Suprapubic skin (tissue), 4 donors: ENCODE data around the gene CCR4. TPM values are rescaled to one million over a fixed set of nuclear protein-coding genes. Genes with fewer than 3 reads are reported as not detected.

Source experiments
- DNase-seq, 2 donors: peaks; one replicate each; pipeline ENCODE4 v3.0.0-alpha.2; 2019; ENCODE audit warnings: low spot score in 2 of 2
- H3K27ac ChIP-seq: fragments of 200-600 bp; sonication (generic); one replicate; pipeline ENCODE4 v1.5.1; 2019
- H3K27me3 ChIP-seq: fragments of 200-600 bp; sonication (generic); one replicate; pipeline ENCODE4 v1.5.1; 2019
- H3K36me3 ChIP-seq: fragments of 200-600 bp; sonication (generic); one replicate; pipeline ENCODE4 v1.5.1; 2019
- H3K4me1 ChIP-seq: fragments of 200-600 bp; sonication (generic); one replicate; pipeline ENCODE4 v1.5.1; 2019
- H3K4me3 ChIP-seq: fragments of 200-600 bp; sonication (generic); one replicate; pipeline ENCODE4 v1.5.1; 2019; ENCODE audit warnings: mild to moderate bottlenecking
- H3K9me3 ChIP-seq: fragments of 200-600 bp; sonication (generic); one replicate; pipeline ENCODE4 v1.5.1; 2019
- EP300 ChIP-seq: sonication (generic); formaldehyde crosslinking; IDR thresholded peaks from one replicate; pipeline ENCODE4 v1.6.1; 2017; ENCODE audit warnings: antibody characterized with exemption
- POLR2A ChIP-seq, 2 donors: fragments of 450-650 bp; IDR thresholded peaks; one replicate each; pipeline ENCODE4 v1.6.1; 2017; ENCODE audit warnings: antibody characterized with exemption in 2 of 2, mild to moderate bottlenecking in 2 of 2, moderate library complexity in 2 of 2
- POLR2AphosphoS5 ChIP-seq, 3 donors: sonication (generic); formaldehyde crosslinking; IDR thresholded peaks; one replicate each; pipeline ENCODE4 v1.6.1; 2017; ENCODE audit warnings: antibody characterized with exemption in 3 of 3
- WGBS: methylation state at CpG from one replicate; pipeline ENCODE4 v1.1.5; 2018; 5-methylcytosine and 5-hydroxymethylcytosine counted together
- total RNA-seq, 4 donors: library from RNA; depleted of rRNA; stranded (reverse); fragments of >200 nt; gene quantifications; one replicate each; pipeline ENCODE4 v1.1.0, GENCODE V29; 2016
- TF ChIP-seq, protein P1 (sequence below), 2 donors: fragments of 200-600 bp in 1 of 2; fragments of 450-650 bp in 1 of 2; sonication (generic) in 1 of 2; IDR thresholded peaks; one replicate each; pipeline ENCODE4 v1.5.1; 2016 to 2019; ENCODE audit warnings: antibody characterized with exemption in 2 of 2, mild to moderate bottlenecking in 1 of 2, moderate library complexity in 1 of 2

The CCR4 gene
- total RNA-seq, 4 donors from 2014 or later: 0.29 to 0.42 (median 0.34) TPM; not detected in 1

DNA sequence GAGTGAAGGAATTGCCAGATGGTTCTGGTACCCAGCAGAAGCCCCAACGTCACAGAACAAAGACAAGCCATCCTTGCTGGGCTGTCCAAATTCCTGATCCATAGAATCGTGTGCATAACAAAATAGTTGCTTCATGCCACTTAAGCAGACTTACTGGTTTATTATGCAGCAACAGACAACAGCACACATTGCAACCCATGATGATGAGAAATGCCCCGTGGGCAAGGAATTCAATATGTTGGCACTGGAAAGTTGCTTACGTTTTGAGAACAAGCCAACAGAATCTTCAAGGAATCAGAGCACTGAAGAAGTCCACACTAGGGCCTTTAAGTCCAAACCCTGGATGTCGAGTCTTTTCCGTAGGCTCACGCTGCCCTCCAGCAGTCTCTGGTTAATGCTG lies 40.3 kb downstream of the CCR4 start:
- Histone ChIP-seq H3K9me3 (no peaks in the 10 kb centered on the region), H3K27me3 (no peaks in the 10 kb centered on the region), H3K27ac (no peak overlapping the region), H3K4me1 (no peaks in the 10 kb centered on the region), H3K4me3 (no peak overlapping the region), H3K36me3 (peaks cover 5% of the 10 kb centered on the region)
- DNase-seq: no peak
- TF ChIP-seq, protein P1, sequence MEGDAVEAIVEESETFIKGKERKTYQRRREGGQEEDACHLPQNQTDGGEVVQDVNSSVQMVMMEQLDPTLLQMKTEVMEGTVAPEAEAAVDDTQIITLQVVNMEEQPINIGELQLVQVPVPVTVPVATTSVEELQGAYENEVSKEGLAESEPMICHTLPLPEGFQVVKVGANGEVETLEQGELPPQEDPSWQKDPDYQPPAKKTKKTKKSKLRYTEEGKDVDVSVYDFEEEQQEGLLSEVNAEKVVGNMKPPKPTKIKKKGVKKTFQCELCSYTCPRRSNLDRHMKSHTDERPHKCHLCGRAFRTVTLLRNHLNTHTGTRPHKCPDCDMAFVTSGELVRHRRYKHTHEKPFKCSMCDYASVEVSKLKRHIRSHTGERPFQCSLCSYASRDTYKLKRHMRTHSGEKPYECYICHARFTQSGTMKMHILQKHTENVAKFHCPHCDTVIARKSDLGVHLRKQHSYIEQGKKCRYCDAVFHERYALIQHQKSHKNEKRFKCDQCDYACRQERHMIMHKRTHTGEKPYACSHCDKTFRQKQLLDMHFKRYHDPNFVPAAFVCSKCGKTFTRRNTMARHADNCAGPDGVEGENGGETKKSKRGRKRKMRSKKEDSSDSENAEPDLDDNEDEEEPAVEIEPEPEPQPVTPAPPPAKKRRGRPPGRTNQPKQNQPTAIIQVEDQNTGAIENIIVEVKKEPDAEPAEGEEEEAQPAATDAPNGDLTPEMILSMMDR (IDR thresholded peaks at IDR 0.05): no peak
- no peak for TF ChIP-seq EP300
- no peak for TF ChIP-seq POLR2A (IDR thresholded peaks at IDR 0.05)
- no peak for TF ChIP-seq POLR2AphosphoS5 (IDR thresholded peaks at IDR 0.05)
- WGBS: 60% methylated on average over 7 of the region's 7 CpGs

DNA sequence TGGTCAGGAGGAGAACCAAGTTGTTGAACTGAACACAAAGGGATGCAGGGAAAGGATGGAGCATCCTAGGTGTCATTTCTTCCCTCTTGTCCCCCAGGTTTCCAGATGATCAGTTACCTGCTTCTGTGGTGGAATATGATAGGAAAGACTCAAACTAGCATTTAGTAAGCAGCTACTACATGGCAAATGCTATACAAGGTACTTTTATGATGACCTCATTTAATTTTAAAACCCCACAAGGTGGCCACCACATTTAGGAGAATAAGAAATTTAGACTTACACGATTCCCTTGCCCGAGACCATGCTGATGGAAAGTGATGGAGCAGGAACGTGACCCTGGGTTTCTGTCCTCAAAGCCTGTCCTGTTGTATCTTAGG lies 40.9 kb downstream of the CCR4 start:
- Histone ChIP-seq H3K27me3 (no peaks in the 10 kb centered on the region), H3K36me3 (peaks cover 10% of the 10 kb centered on the region), H3K27ac (no peak overlapping the region), H3K4me3 (no peak overlapping the region), H3K9me3 (no peaks in the 10 kb centered on the region), H3K4me1 (no peaks in the 10 kb centered on the region)
- no peak for TF ChIP-seq POLR2A (IDR thresholded peaks at IDR 0.05)
- TF ChIP-seq, protein P1 (IDR thresholded peaks at IDR 0.05): no peak
- TF ChIP-seq EP300: no peak
- no peak for TF ChIP-seq POLR2AphosphoS5 (IDR thresholded peaks at IDR 0.05)
- WGBS: 92% methylated on average over 3 of the region's 3 CpGs
- DNase-seq: no peak

DNA sequence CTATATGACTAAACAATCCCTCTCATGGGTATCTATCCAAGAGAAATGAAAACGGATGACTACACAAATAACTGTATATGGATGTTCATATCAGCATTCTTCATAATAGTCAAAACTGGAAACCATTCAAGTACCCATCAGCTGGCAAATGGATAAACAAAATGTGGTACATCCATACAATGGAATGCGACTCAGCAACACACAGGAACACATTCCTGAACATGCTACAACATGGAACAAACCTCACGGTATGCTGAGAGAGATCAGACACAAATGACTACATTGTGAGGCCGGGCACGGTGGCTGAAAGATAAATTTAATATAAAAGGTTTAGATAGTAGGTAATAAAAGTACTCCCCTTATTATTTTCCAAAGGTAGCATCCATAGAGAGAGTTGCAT lies 42.6 kb downstream of the CCR4 start:
- Histone ChIP-seq H3K4me1 (no peaks in the 10 kb centered on the region), H3K27me3 (no peaks in the 10 kb centered on the region), H3K36me3 (peaks cover 17% of the 10 kb centered on the region), H3K4me3 (no peak overlapping the region), H3K9me3 (no peaks in the 10 kb centered on the region), H3K27ac (no peak overlapping the region)
- TF ChIP-seq, protein P1 (IDR thresholded peaks at IDR 0.05): no peak
- TF ChIP-seq EP300: no peak
- no peak for TF ChIP-seq POLR2A (IDR thresholded peaks at IDR 0.05)
- TF ChIP-seq POLR2AphosphoS5 (IDR thresholded peaks at IDR 0.05): no peak
- WGBS: 33% methylated on average over 5 of the region's 5 CpGs
- no peak for DNase-seq

DNA sequence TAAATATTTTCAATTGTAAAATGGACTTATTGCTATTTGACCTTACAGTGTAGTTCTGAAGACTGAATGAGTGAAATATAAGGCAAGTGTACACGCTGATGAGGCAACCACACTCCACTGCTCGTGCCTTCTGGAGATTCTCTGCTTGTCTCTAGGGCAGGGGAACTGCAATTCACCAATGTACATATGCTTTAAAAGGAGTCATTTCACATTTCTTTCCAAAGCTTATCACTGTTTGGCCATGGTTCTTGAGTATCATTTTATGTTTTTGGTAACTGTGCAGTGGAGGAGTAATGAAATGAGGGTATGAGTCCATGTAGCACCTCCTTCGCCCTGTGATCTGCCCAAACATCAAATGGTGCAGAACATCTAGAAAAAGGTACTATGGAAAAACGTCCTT lies 43.7 kb downstream of the CCR4 start:
- no peak for DNase-seq
- H3K36me3 ChIP-seq: peaks cover 22% of the 10 kb centered on the region
- H3K4me3 ChIP-seq: no peak overlapping the region
- WGBS: 85% methylated on average over 4 of the region's 4 CpGs
- no peaks in the 10 kb centered on the region for H3K9me3 ChIP-seq
- H3K27ac ChIP-seq: no peak overlapping the region
- H3K27me3 ChIP-seq: no peaks in the 10 kb centered on the region
- no peaks in the 10 kb centered on the region for H3K4me1 ChIP-seq
- no peak for TF ChIP-seq EP300
- no peak for TF ChIP-seq POLR2A (IDR thresholded peaks at IDR 0.05)
- no peak for TF ChIP-seq POLR2AphosphoS5 (IDR thresholded peaks at IDR 0.05)
- TF ChIP-seq, protein P1 (IDR thresholded peaks at IDR 0.05): no peak

DNA sequence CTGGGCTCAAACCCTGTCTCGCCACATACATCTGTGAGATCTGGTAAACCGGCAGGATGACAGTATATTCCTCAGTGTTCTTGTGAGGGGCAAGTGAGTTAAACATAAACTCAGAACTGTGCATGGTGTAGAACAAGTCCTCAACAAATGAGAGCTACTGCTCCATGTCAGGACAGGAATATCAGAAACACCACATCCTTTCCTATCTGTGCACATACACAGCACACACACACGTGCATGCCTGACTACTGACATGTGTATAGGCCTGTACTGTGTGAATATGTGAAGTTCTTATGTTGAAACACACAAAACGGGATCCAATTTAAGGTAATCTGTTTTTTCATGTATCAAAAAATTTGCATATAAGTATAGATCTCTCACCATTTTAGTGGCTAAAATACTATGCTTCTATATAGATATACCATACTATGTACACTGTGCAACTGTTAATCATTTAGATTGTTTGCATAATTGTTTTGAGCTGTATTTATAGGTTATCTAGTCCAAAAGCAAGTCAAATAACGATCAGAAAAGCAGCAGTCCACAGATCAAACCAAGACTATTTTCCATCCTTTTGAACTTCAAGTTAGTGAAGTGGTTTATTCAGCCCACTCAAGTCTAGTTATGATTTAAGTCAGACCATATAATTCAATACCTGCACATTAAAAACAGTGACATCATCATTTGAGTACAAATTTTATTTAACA lies 44.8 kb downstream of the CCR4 start:
- Histone ChIP-seq H3K36me3 (peaks cover 22% of the 10 kb centered on the region), H3K9me3 (no peaks in the 10 kb centered on the region), H3K4me3 (no peak overlapping the region), H3K27me3 (no peaks in the 10 kb centered on the region), H3K27ac (no peak overlapping the region), H3K4me1 (no peaks in the 10 kb centered on the region)
- DNase-seq: no peak
- 81% methylated on average over 5 of the region's 5 CpGs for WGBS
- TF ChIP-seq, protein P1 (IDR thresholded peaks at IDR 0.05): no peak
- TF ChIP-seq POLR2A (IDR thresholded peaks at IDR 0.05): no peak
- TF ChIP-seq POLR2AphosphoS5 (IDR thresholded peaks at IDR 0.05): no peak
- TF ChIP-seq EP300: no peak
